Sigmoid colon (tissue), 4 donors: ENCODE measurements around the gene PTPRD.

Experiments
- CTCF ChIP-seq, 4 experiments: fragments of 450-650 bp in 3 of 4; fragments of 200-600 bp in 1 of 4; IDR thresholded peaks; one replicate each; pipeline ENCODE4 v1.5.1; 2016 to 2019; ENCODE audit warnings: antibody characterized with exemption in 4 of 4, mild to moderate bottlenecking in 3 of 4, moderate library complexity in 2 of 4
- POLR2A ChIP-seq, 2 donors: fragments of 450-650 bp; IDR thresholded peaks; one replicate each; pipeline ENCODE4 v1.6.1; 2016; ENCODE audit warnings: antibody characterized with exemption in 2 of 2, mild to moderate bottlenecking in 2 of 2, moderate library complexity in 2 of 2
- POLR2AphosphoS5 ChIP-seq, 4 donors: sonication (generic); formaldehyde crosslinking; IDR thresholded peaks; one replicate each; pipeline ENCODE4 v1.6.1; 2017; ENCODE audit warnings: antibody characterized with exemption in 4 of 4

- no peak for TF ChIP-seq CTCF (IDR thresholded peaks at IDR 0.05)
- no peak for TF ChIP-seq POLR2A (IDR thresholded peaks at IDR 0.05)
- no peak for TF ChIP-seq POLR2AphosphoS5 (IDR thresholded peaks at IDR 0.05)
These were observed 1990.5 kb downstream of the PTPRD start for GRCh38 chr9:8622222-8622802.
